SK-N-SH treated with all-trans-retinoic acid at 6 μM for 48 hours (cell line): Measurements from ENCODE around the gene KRT31.
"Not testable (repeated sequence)": the region's sequence is repeated elsewhere in the genome, so short reads cannot be mapped to it uniquely, and the experiment has no call there.

Experiments used
- ATAC-seq: fragments of 200-7000 bp; cut with Tn5 transposase; 3 replicates; pipeline ENCODE4 v1.9.1; 2020; ENCODE audit warnings: mild to moderate bottlenecking, moderate library complexity
- ARNTL ChIP-seq: fragments of 450-650 bp; formaldehyde crosslinking; IDR thresholded peaks from 2 replicates; pipeline ENCODE4 v1.5.0; 2020; ENCODE audit warnings: low read depth, mild to moderate bottlenecking, moderate library complexity, borderline replicate concordance
- BACH2 ChIP-seq: fragments of 250-450 bp; sonication (Bioruptor Pico); IDR thresholded peaks from 2 replicates; pipeline ENCODE4 v1.9.0; 2021; ENCODE audit warnings: mild to moderate bottlenecking, borderline replicate concordance
- CSDC2 ChIP-seq: fragments of 250-450 bp; sonication (Bioruptor Pico); IDR thresholded peaks from 2 replicates; pipeline ENCODE4 v1.5.0; 2020; ENCODE audit warnings: mild to moderate bottlenecking, moderate library complexity
- ESRRG ChIP-seq: fragments of 250-450 bp; sonication (Bioruptor Pico); IDR thresholded peaks from 2 replicates; pipeline ENCODE4 v1.6.1; 2021; ENCODE audit warnings: mild to moderate bottlenecking
- GLIS3 ChIP-seq: fragments of 250-450 bp; sonication (Bioruptor Pico); IDR thresholded peaks from 2 replicates; pipeline ENCODE4 v1.5.0; 2020; ENCODE audit warnings: mild to moderate bottlenecking, moderate library complexity
- ISL1 ChIP-seq: fragments of 250-450 bp; sonication (Bioruptor Pico); IDR thresholded peaks from 2 replicates; pipeline ENCODE4 v2.1.2; 2022; ENCODE audit warnings: mild to moderate bottlenecking, moderate library complexity
- OSR1 ChIP-seq: fragments of 250-450 bp; sonication (Bioruptor Pico); IDR thresholded peaks from 2 replicates; pipeline ENCODE4 v1.8.0; 2022; ENCODE audit warnings: moderate library complexity, mild to moderate bottlenecking, inconsistent platforms
- PATZ1 ChIP-seq: fragments of 250-450 bp; sonication (Bioruptor Pico); IDR thresholded peaks from 2 replicates; pipeline ENCODE4 v1.8.0; 2020; ENCODE audit warnings: mild to moderate bottlenecking, moderate library complexity, borderline replicate concordance
- POU6F1 ChIP-seq: fragments of 250-450 bp; sonication (Bioruptor Pico); IDR thresholded peaks from 2 replicates; pipeline ENCODE4 v1.8.0; 2021; ENCODE audit warnings: low read depth, mild to moderate bottlenecking, moderate library complexity, borderline replicate concordance
- RARB ChIP-seq: fragments of 250-450 bp; sonication (Bioruptor Pico); IDR thresholded peaks from 2 replicates; pipeline ENCODE4 v1.8.0; 2021; ENCODE audit warnings: mild to moderate bottlenecking, moderate library complexity
- SNAI2 ChIP-seq: fragments of 250-450 bp; sonication (Bioruptor Pico); IDR thresholded peaks from 2 replicates; pipeline ENCODE4 v1.5.0; 2020; ENCODE audit warnings: mild to moderate bottlenecking, moderate library complexity
- TCF4 ChIP-seq: fragments of 250-450 bp; sonication (Bioruptor Pico); IDR thresholded peaks from 2 replicates; pipeline ENCODE4 v1.8.0; 2021; ENCODE audit warnings: mild to moderate bottlenecking, moderate library complexity, borderline replicate concordance
- TOX ChIP-seq: fragments of 250-450 bp; sonication (Bioruptor Pico); IDR thresholded peaks from 2 replicates; pipeline ENCODE4 v1.8.0; 2021; ENCODE audit warnings: mild to moderate bottlenecking, moderate library complexity, borderline replicate concordance
- TSHZ2 ChIP-seq: fragments of 250-450 bp; sonication (Bioruptor Pico); IDR thresholded peaks from 2 replicates; pipeline ENCODE4 v1.5.0; 2020; ENCODE audit warnings: mild to moderate bottlenecking, moderate library complexity
- ZC3H10 ChIP-seq: fragments of 250-450 bp; sonication (Bioruptor Pico); IDR thresholded peaks from 2 replicates; pipeline ENCODE4 v1.5.1; 2021; ENCODE audit warnings: mild to moderate bottlenecking, moderate library complexity
- ZFP3 ChIP-seq: fragments of 250-450 bp; sonication (Bioruptor Pico); IDR thresholded peaks from 2 replicates; pipeline ENCODE4 v1.5.0; 2020; ENCODE audit warnings: mild to moderate bottlenecking, moderate library complexity
- ZNF70 ChIP-seq: fragments of 450-650 bp; formaldehyde crosslinking; IDR thresholded peaks from 2 replicates; pipeline ENCODE4 v1.5.0; 2020; ENCODE audit warnings: mild to moderate bottlenecking, moderate library complexity
- ZNF8 ChIP-seq: fragments of 450-650 bp; formaldehyde crosslinking; IDR thresholded peaks from 2 replicates; pipeline ENCODE4 v1.5.0; 2020; ENCODE audit warnings: mild to moderate bottlenecking, moderate library complexity
- TF ChIP-seq, protein P1 (sequence below): fragments of 250-450 bp; sonication (Bioruptor Pico); IDR thresholded peaks from 2 replicates; pipeline ENCODE4 v1.5.1; 2020; ENCODE audit warnings: low read depth, mild to moderate bottlenecking, moderate library complexity

The KRT31 gene

GRCh38 chr17:41403404-41404023 lies 6.1 kb upstream of the KRT31 start:
- no peak for ATAC-seq
- no peak for TF ChIP-seq POU6F1 (CRISPR knock-in tag)
- no peak for TF ChIP-seq ZNF8 (CRISPR knock-in tag)
- TF ChIP-seq CSDC2 (CRISPR knock-in tag), result no peak
- TF ChIP-seq RARB (CRISPR knock-in tag), result no peak
- TF ChIP-seq ZFP3 (CRISPR knock-in tag), result no peak
- no peak for TF ChIP-seq BACH2 (CRISPR knock-in tag)
- no peak for TF ChIP-seq TOX (CRISPR knock-in tag)
- TF ChIP-seq, all 23 proteins: peak for 0

DNA sequence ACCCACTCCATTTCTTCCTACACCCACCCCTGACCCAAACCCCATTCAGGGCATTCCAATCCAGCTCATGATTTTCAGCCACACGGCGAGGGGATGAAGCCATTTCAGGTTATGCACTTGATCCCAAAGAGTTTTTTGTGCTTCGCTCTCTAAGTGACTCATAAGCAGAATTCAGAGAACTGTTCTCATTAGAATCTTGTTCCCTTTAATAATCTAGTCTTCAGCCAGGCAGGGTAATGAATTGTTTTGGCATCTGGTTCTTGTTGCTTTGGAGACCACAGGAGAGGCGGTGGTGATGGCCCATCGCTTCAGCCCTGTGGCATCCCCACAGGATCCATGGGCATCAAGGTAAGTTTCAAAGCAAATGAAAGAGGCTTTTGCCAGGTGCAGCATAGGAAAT lies 4.8 kb upstream of the KRT31 start:
- no peak for ATAC-seq
- TF ChIP-seq, protein P1, sequence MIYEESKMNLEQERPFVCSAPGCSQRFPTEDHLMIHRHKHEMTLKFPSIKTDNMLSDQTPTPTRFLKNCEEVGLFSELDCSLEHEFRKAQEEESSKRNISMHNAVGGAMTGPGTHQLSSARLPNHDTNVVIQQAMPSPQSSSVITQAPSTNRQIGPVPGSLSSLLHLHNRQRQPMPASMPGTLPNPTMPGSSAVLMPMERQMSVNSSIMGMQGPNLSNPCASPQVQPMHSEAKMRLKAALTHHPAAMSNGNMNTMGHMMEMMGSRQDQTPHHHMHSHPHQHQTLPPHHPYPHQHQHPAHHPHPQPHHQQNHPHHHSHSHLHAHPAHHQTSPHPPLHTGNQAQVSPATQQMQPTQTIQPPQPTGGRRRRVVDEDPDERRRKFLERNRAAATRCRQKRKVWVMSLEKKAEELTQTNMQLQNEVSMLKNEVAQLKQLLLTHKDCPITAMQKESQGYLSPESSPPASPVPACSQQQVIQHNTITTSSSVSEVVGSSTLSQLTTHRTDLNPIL (CRISPR knock-in tag), result no peak
- TF ChIP-seq ISL1 (CRISPR knock-in tag) (no peak), PATZ1 (CRISPR knock-in tag) (no peak), ZNF70 (CRISPR knock-in tag) (no peak), ZFP3 (CRISPR knock-in tag) (no peak), TCF4 (no peak)

- TF ChIP-seq TCF4, result no peak
- TF ChIP-seq CSDC2 (CRISPR knock-in tag), result no peak
- TF ChIP-seq ZNF70 (CRISPR knock-in tag), result no peak
- TF ChIP-seq ESRRG, result no peak
- no peak for TF ChIP-seq OSR1 (CRISPR knock-in tag)
- TF ChIP-seq ZC3H10 (CRISPR knock-in tag), result no peak
- no peak for TF ChIP-seq ARNTL (CRISPR knock-in tag)
- TF ChIP-seq PATZ1 (CRISPR knock-in tag), result no peak
- TF ChIP-seq ZFP3 (CRISPR knock-in tag), result no peak
- TF ChIP-seq SNAI2 (CRISPR knock-in tag), result no peak
- no peak for TF ChIP-seq ZNF8 (CRISPR knock-in tag)
- no peak for ATAC-seq
Measured at GRCh38 chr17:41396340-41396739, 1.1 kb downstream of the KRT31 start.

DNA sequence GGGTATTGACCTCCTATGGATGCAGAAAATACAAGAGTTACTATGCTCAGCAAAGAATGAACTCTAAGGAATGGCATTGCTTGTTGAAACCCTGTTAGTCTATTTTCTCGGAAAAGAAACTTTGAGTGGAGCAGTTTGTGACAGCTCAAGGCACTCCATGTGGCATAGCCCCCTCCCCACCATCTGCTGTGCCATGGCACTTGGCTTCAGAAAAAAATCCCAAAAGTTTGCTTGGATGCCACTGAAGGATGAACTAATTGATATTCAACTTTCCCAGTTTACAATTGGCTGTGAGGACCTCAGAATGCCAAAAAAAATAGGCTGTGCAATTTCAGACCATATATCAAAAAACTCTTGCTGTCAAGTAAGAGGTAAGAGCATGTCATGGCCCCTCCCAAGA lies 1.8 kb downstream of the KRT31 start:
- ATAC-seq, result no peak
- TF ChIP-seq TSHZ2 (no peak), BACH2 (CRISPR knock-in tag) (no peak), ZNF8 (CRISPR knock-in tag) (no peak), ARNTL (CRISPR knock-in tag) (no peak), PATZ1 (CRISPR knock-in tag) (no peak), GLIS3 (CRISPR knock-in tag) (no peak), ZNF70 (CRISPR knock-in tag) (no peak)
- TF ChIP-seq, all 23 proteins: peak for 0

DNA sequence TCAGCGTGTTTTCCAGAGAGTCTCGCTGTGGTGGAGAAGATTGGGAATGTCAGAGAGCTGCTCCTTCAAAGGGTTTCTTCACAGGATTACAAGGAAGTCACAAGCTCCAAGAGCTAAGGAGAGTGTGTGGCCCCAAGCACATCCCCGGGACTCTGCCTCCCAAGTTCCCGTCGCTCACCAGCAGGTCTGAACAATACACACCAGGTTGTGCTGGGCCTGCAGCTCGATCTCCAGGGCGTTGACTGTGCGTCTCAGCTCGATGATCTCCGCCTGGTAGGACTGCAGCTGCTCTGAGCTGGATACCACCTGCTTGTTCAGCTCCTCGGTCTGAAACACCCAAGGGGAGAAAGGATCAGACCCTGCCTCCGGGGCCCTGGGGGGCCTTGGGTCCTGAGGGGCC lies 2.4 kb downstream of the KRT31 start:
- ATAC-seq, result not testable (repeated sequence)
